Upper lobe of left lung (tissue), 4 donors: ENCODE results near the gene SLC7A14.

ENCODE experiments used
- CTCF ChIP-seq, 6 experiments: fragments of 450-650 bp in 4 of 6; fragments of 200-600 bp in 2 of 6; sonication (generic) in 2 of 6; IDR thresholded peaks; one replicate each; pipeline ENCODE4 v1.5.1; 2016 to 2019; ENCODE audit warnings: antibody characterized with exemption in 6 of 6
- EP300 ChIP-seq, 4 donors: sonication (generic); formaldehyde crosslinking; IDR thresholded peaks; one replicate each; pipeline ENCODE4 v1.5.1; 2017; ENCODE audit warnings: antibody characterized with exemption in 4 of 4, control low read depth in 2 of 4
- POLR2A ChIP-seq, 4 donors: fragments of 450-650 bp; IDR thresholded peaks; one replicate each; pipeline ENCODE4 v1.5.1; 2016 to 2017; ENCODE audit warnings: antibody characterized with exemption in 4 of 4, mild to moderate bottlenecking in 2 of 4
- POLR2AphosphoS5 ChIP-seq, 2 donors: sonication (generic); formaldehyde crosslinking; IDR thresholded peaks; one replicate each; pipeline ENCODE4 v1.5.1; 2017; ENCODE audit warnings: antibody characterized with exemption in 2 of 2

GRCh38 chr3:170555329-170555728 is 30.5 kb downstream of the SLC7A14 start:
- TF ChIP-seq CTCF (IDR thresholded peaks at IDR 0.05) = no peak
- TF ChIP-seq POLR2A (IDR thresholded peaks at IDR 0.05) = no peak
- TF ChIP-seq EP300 (IDR thresholded peaks at IDR 0.05) = no peak
- no peak for TF ChIP-seq POLR2AphosphoS5 (IDR thresholded peaks at IDR 0.05)
